HepG2 (cell line): ENCODE results near the gene SNAPIN. TPM values are rescaled to one million over a fixed set of nuclear protein-coding genes. Genes with fewer than 3 reads are reported as not detected.
A peak's percentile ranks its signal among the peaks of the same experiment; 100 is the strongest.

ENCODE experiments used
- EEA1 ChIP-seq: sonication (generic); formaldehyde crosslinking; IDR thresholded peaks from 2 replicates; pipeline ENCODE4 v1.5.1; 2020; ENCODE audit warnings: mild to moderate bottlenecking, missing genetic modification reagents, borderline replicate concordance
- ISX ChIP-seq: sonication (generic); formaldehyde crosslinking; conservative IDR thresholded peaks from 2 replicates; pipeline ENCODE4 v1.5.0; 2020; ENCODE audit warnings: missing genetic modification reagents
- KLF12 ChIP-seq: sonication (generic); formaldehyde crosslinking; IDR thresholded peaks from 2 replicates; pipeline ENCODE4 v1.4.0; 2020; ENCODE audit warnings: missing genetic modification reagents, borderline replicate concordance
- PAF1 ChIP-seq: IDR thresholded peaks from 2 replicates; pipeline ENCODE4 v1.6.1; 2016; ENCODE audit warnings: missing genetic modification reagents, missing compliant biosample characterization
- RELA ChIP-seq: sonication (generic); formaldehyde crosslinking; IDR thresholded peaks from 2 replicates; pipeline ENCODE4 v1.4.0; 2020; ENCODE audit warnings: missing genetic modification reagents
- SMARCE1 ChIP-seq: fragments of 450-650 bp; IDR thresholded peaks from 2 replicates; pipeline ENCODE4 v1.6.1; 2017; ENCODE audit warnings: borderline replicate concordance
- YEATS4 ChIP-seq: sonication (generic); formaldehyde crosslinking; IDR thresholded peaks from 2 replicates; pipeline ENCODE4 v1.4.0; 2020; ENCODE audit warnings: missing genetic modification reagents, borderline replicate concordance
- ZKSCAN1 ChIP-seq: fragments of 150-350 bp; IDR thresholded peaks from 2 replicates; pipeline ENCODE4 v1.6.1; 2014; ENCODE audit warnings: low read length
- ZNF343 ChIP-seq: sonication (generic); formaldehyde crosslinking; IDR thresholded peaks from 2 replicates; pipeline ENCODE4 v1.4.0; 2020; ENCODE audit warnings: mild to moderate bottlenecking, missing genetic modification reagents
- ZNF572 ChIP-seq: sonication (generic); formaldehyde crosslinking; IDR thresholded peaks from 2 replicates; pipeline ENCODE4 v1.5.1; 2020; ENCODE audit warnings: mild to moderate bottlenecking, missing genetic modification reagents
- ZNF746 ChIP-seq: sonication (generic); formaldehyde crosslinking; IDR thresholded peaks from 2 replicates; pipeline ENCODE4 v1.8.0; 2022; ENCODE audit warnings: mild to moderate bottlenecking, missing genetic modification reagents
- ZNF768 ChIP-seq: sonication (generic); formaldehyde crosslinking; IDR thresholded peaks from 2 replicates; pipeline ENCODE4 v1.4.0; 2020; ENCODE audit warnings: missing genetic modification reagents
- ZNF816 ChIP-seq: sonication (generic); formaldehyde crosslinking; IDR thresholded peaks from 2 replicates; pipeline ENCODE4 v1.8.0; 2022; ENCODE audit warnings: missing genetic modification reagents, mild to moderate bottlenecking, borderline replicate concordance
- ZNF883 ChIP-seq: sonication (generic); formaldehyde crosslinking; IDR thresholded peaks from 2 replicates; pipeline ENCODE4 v1.5.1; 2020; ENCODE audit warnings: mild to moderate bottlenecking, missing genetic modification reagents; ENCODE audit errors: not compliant biosample characterization
- polyA plus RNA-seq, 8 experiments: library from polyadenylated mRNA; depleted of rRNA in 3 of 8; stranded (reverse) in 7 of 8; unstranded in 1 of 8; fragments of >200 nt; fragmentation: Illumina TruSeq in 4 of 8; extraction: Trizol in 4 of 8; gene quantifications; 2 replicates each; pipeline versions ENCODE4 v1.2.1 to v1.2.3, GENCODE V29; 2011 to 2016; ENCODE audit warnings: low read depth in 4 of 8, missing spikeins in 1 of 8, mixed read lengths in 1 of 8; ENCODE audit not compliant: insufficient read depth in 1 of 8
- total RNA-seq, 5 experiments: library from RNA; depleted of rRNA; stranded (reverse); fragments of >200 nt; fragmentation: Illumina TruSeq; extraction: Trizol; gene quantifications; 2 replicates each; pipeline ENCODE4 v1.2.3, GENCODE V29; 2016; ENCODE audit warnings: low read depth in 1 of 5
- TF ChIP-seq, protein P1 (sequence below): sonication (generic); formaldehyde crosslinking; IDR thresholded peaks from 2 replicates; pipeline ENCODE4 v1.4.0; 2020; ENCODE audit warnings: missing genetic modification reagents, borderline replicate concordance
- TF ChIP-seq, protein P2 (sequence below): sonication (generic); IDR thresholded peaks from 2 replicates; pipeline ENCODE4 v1.6.1; 2016; ENCODE audit warnings: low read depth, borderline replicate concordance
- TF ChIP-seq, protein P3 (sequence below): sonication (generic); formaldehyde crosslinking; IDR thresholded peaks from 2 replicates; pipeline ENCODE4 v1.5.0; 2020; ENCODE audit warnings: mild to moderate bottlenecking, missing genetic modification reagents
- TF ChIP-seq, protein P4 (sequence below): sonication (generic); formaldehyde crosslinking; IDR thresholded peaks from 2 replicates; pipeline ENCODE4 v1.5.1; 2020; ENCODE audit warnings: mild to moderate bottlenecking, moderate library complexity, missing genetic modification reagents
- TF ChIP-seq, protein P5 (sequence below): sonication (generic); formaldehyde crosslinking; IDR thresholded peaks from 2 replicates; pipeline ENCODE4 v1.4.0; 2020; ENCODE audit warnings: missing genetic modification reagents, borderline replicate concordance

The SNAPIN gene
- total and polyA plus RNA-seq, 2 of the 13 experiments (the other 11 are each of a cell fraction or from before 2014, with no cell fraction given) = 23.9 to 25.7 TPM

DNA sequence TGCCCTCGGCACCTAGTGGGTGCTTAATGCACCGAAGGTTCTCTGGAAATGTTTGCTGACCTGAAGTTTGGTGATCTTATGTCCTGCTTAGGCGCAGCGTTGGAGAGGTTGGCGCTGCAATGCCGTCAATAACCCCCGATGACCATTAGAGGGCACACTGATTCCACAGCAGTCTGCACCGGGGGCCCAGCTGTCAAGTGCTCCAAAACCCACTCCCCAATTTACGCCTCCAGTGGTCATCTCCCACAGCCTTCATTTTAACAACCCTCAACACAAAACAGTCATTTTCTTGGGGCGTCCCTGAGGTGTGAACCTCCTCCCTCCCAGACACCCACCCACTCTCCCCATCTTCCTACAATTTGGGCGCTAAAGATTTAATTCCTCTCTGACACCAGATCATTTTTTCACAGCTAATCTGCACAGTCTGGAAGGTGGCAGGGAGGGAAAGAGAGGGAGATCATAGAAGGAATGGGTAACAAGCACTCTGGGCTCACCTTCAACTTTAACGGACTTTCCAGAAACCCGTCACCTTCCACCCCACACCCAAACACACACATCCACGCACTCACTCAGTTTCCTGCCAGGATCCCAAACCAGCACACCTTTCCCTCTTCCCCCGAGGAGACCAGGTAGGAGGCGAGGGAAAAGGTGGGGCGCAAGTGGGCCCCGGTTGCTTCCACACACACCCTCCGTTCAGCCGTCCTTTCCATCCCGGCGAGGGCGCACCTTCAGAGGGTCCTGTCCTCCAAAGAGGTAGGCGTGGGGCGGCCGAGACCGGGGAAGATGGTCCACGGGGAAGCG is 19.4 kb downstream of the SNAPIN start (continued):
- TF ChIP-seq, protein P1, sequence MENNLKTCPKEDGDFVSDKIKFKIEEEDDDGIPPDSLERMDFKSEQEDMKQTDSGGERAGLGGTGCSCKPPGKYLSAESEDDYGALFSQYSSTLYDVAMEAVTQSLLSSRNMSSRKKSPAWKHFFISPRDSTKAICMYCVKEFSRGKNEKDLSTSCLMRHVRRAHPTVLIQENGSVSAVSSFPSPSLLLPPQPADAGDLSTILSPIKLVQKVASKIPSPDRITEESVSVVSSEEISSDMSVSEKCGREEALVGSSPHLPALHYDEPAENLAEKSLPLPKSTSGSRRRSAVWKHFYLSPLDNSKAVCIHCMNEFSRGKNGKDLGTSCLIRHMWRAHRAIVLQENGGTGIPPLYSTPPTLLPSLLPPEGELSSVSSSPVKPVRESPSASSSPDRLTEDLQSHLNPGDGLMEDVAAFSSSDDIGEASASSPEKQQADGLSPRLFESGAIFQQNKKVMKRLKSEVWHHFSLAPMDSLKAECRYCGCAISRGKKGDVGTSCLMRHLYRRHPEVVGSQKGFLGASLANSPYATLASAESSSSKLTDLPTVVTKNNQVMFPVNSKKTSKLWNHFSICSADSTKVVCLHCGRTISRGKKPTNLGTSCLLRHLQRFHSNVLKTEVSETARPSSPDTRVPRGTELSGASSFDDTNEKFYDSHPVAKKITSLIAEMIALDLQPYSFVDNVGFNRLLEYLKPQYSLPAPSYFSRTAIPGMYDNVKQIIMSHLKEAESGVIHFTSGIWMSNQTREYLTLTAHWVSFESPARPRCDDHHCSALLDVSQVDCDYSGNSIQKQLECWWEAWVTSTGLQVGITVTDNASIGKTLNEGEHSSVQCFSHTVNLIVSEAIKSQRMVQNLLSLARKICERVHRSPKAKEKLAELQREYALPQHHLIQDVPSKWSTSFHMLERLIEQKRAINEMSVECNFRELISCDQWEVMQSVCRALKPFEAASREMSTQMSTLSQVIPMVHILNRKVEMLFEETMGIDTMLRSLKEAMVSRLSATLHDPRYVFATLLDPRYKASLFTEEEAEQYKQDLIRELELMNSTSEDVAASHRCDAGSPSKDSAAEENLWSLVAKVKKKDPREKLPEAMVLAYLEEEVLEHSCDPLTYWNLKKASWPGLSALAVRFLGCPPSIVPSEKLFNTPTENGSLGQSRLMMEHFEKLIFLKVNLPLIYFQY (CRISPR knock-in tag) = no peak
- TF ChIP-seq EEA1 (CRISPR knock-in tag) = no peak
- no peak for TF ChIP-seq ZNF816 (CRISPR knock-in tag)
- TF ChIP-seq YEATS4 (CRISPR knock-in tag) = no peak
- no peak for TF ChIP-seq ZNF746 (CRISPR knock-in tag)
- TF ChIP-seq PAF1 (CRISPR knock-in tag) = no peak
- no peak for TF ChIP-seq RELA (CRISPR knock-in tag)
- TF ChIP-seq ZNF883 = peak; percentile 16
- no peak for TF ChIP-seq ZNF572
- TF ChIP-seq ISX (CRISPR knock-in tag) = no peak
- TF ChIP-seq KLF12 = no peak
- TF ChIP-seq, protein P2, sequence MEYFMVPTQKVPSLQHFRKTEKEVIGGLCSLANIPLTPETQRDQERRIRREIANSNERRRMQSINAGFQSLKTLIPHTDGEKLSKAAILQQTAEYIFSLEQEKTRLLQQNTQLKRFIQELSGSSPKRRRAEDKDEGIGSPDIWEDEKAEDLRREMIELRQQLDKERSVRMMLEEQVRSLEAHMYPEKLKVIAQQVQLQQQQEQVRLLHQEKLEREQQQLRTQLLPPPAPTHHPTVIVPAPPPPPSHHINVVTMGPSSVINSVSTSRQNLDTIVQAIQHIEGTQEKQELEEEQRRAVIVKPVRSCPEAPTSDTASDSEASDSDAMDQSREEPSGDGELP = peak; percentile 51; the same call in 1 of the 2 replicates
- TF ChIP-seq, protein P3, sequence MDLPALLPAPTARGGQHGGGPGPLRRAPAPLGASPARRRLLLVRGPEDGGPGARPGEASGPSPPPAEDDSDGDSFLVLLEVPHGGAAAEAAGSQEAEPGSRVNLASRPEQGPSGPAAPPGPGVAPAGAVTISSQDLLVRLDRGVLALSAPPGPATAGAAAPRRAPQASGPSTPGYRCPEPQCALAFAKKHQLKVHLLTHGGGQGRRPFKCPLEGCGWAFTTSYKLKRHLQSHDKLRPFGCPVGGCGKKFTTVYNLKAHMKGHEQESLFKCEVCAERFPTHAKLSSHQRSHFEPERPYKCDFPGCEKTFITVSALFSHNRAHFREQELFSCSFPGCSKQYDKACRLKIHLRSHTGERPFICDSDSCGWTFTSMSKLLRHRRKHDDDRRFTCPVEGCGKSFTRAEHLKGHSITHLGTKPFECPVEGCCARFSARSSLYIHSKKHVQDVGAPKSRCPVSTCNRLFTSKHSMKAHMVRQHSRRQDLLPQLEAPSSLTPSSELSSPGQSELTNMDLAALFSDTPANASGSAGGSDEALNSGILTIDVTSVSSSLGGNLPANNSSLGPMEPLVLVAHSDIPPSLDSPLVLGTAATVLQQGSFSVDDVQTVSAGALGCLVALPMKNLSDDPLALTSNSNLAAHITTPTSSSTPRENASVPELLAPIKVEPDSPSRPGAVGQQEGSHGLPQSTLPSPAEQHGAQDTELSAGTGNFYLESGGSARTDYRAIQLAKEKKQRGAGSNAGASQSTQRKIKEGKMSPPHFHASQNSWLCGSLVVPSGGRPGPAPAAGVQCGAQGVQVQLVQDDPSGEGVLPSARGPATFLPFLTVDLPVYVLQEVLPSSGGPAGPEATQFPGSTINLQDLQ (CRISPR knock-in tag) = 0 out of 2 replicates have a peak, but pooled peaks have one; percentile 32
- 0 out of 2 replicates have a peak, but pooled peaks have one; percentile 27 for TF ChIP-seq ZKSCAN1
- TF ChIP-seq, protein P4, sequence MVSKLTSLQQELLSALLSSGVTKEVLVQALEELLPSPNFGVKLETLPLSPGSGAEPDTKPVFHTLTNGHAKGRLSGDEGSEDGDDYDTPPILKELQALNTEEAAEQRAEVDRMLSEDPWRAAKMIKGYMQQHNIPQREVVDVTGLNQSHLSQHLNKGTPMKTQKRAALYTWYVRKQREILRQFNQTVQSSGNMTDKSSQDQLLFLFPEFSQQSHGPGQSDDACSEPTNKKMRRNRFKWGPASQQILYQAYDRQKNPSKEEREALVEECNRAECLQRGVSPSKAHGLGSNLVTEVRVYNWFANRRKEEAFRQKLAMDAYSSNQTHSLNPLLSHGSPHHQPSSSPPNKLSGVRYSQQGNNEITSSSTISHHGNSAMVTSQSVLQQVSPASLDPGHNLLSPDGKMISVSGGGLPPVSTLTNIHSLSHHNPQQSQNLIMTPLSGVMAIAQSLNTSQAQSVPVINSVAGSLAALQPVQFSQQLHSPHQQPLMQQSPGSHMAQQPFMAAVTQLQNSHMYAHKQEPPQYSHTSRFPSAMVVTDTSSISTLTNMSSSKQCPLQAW = 0 out of 2 replicates have a peak, but pooled peaks have one; percentile 12
- TF ChIP-seq, protein P5, sequence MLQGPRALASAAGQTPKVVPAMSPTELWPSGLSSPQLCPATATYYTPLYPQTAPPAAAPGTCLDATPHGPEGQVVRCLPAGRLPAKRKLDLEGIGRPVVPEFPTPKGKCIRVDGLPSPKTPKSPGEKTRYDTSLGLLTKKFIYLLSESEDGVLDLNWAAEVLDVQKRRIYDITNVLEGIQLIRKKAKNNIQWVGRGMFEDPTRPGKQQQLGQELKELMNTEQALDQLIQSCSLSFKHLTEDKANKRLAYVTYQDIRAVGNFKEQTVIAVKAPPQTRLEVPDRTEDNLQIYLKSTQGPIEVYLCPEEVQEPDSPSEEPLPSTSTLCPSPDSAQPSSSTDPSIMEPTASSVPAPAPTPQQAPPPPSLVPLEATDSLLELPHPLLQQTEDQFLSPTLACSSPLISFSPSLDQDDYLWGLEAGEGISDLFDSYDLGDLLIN (CRISPR knock-in tag) = no peak
- TF ChIP-seq ZNF768 (CRISPR knock-in tag) = no peak
- no peak for TF ChIP-seq SMARCE1
- TF ChIP-seq ZNF343 (CRISPR knock-in tag) = no peak
